ENCODE results near the gene NOTUM.
A peak's percentile ranks its signal among the peaks of the same experiment; 100 is the strongest.

The NOTUM gene

DNA sequence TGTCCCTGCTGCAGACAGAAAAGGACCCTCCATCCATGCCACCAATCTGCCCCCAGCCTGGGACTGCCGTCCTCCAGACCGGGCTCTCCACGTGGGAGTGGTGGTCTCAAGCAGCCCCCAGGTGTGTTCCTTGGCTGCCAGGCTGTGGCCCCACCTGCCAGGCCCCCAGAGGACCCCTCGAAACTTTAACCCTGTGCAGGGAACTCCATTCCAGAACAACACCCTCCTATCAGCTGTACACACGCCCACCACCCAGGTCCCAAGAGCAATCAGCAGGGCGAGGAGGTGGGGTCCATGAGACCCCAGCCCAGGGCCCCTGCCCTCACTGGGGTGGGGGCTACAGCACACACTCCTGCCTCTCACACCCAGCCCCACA lies 25.3 kb downstream of the NOTUM start:
- no peak for DNase-seq (ENCODE audit: low read depth in 2 of 2)

GRCh38 chr17:81934850-81935708 lies 25.9 kb downstream of the NOTUM start:
- DNase-seq (ENCODE audit: low read depth in 2 of 2): no peak

DNA sequence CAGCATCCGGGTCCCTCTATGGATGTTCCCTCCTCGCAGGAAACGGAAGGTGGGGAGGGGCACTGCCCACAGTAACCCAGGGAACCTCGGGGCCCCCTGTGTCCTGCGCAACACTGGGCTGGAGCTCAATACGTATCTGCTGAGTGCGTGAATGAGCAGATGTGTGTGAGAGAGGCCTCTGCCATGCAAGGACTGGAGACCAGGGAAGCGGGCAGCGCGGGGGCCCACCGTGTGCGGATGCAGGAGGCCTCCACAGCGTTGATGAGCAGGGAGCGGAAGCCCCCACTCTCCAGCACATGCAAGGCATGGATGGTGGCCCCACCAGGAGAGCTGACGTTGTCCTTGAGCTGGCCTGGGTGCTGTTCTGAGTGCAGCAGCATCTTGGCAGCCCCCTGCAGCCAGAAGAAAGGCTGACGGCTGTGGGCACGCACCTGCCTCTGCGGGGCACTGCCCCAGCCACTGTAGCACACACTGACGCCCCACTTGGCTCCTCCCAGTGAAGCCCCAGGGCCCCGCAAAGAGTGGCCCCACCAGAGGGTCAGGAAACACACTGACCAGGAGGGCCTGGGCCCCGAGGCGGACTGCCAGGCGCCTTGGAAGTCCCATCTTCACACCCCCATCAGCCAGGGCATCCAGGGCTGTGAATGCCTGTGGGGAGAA lies 26.8 kb downstream of the NOTUM start:
- DNase-seq (ENCODE audit: low read depth in 2 of 2): no peak

- DNase-seq (ENCODE audit: low read depth in 2 of 2): no peak
These were observed 27.7 kb downstream of the NOTUM start for GRCh38 chr17:81933178-81933699.

GRCh38 chr17:81932333-81932983 lies 28.5 kb downstream of the NOTUM start:
- no peak for DNase-seq (ENCODE audit: low read depth in 2 of 2)

DNA sequence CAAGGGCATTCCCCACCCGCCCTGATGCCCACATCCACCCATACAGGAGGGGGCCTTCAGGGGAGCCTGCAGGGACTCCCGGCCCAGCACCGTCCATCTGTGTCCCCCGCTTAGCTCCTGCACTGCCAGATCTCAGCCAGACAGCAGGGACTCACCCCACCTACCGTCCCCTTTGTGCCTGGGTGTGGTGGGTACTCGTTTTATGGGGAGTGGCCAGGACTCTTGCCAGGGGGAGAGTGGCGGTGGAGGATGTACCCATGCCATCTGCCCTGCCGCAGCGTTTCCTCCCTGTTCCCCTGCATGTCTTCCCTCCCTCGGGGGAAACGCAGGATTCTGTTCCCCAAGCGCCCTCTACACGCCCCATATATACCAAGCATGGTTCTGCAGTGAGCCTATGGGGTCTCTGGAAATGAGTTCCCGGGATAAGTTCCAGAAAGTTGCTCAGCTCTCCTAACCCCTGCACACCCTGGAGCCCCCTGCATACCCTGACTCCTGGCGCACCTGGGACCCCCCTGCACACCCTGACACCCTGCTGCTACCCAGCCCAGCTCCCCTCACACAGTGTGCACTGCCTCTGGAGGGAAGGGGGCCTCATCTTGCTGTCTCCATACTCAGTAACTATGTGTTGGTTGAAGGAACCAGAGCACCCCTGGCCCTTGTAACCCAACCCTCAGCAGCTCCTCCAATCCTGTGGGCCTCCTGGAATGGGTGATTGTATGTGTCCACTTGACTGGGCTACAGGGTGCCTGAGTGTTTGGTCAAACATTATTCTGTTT lies 29.2 kb downstream of the NOTUM start:
- no peak for DNase-seq (ENCODE audit: low read depth in 2 of 2)

DNA sequence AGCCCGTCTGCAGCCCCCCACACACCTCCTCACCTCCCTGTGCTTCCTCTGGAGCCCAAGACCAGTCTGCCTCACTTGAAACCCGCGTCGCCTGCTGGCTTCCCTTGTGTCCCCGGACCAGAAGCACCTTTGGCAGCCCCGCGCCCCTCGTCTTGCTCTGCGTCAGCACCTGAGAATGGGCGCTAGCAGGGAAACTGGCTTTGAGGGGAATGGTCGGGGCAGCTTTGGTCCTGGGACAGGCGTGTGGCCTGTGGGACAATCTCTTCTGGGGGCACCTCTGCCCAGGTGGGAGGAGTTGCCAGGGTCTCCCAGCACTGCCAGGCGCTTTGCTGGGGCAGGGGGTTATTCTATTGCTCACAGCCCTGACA lies 29.8 kb downstream of the NOTUM start:
- DNase-seq (ENCODE audit: low read depth in 2 of 2): no peak

GRCh38 chr17:81930142-81931125 lies 30.6 kb downstream of the NOTUM start:
- no peak for DNase-seq (ENCODE audit: low read depth in 2 of 2)

- DNase-seq (ENCODE audit: low read depth in 2 of 2): no peak
These were observed 31.5 kb downstream of the NOTUM start for GRCh38 chr17:81929253-81930141.

GRCh38 chr17:81928544-81929252 lies 32.3 kb downstream of the NOTUM start:
- no peak for DNase-seq (ENCODE audit: low read depth in 2 of 2)

GRCh38 chr17:81927653-81928543 lies 33.1 kb downstream of the NOTUM start, which contains the start of gene MAFG:
MAFG (minus strand) TSS chr17:81927735; CDS start chr17:81923185, 4,550 bp downstream.
- peak; percentile 83 for DNase-seq (ENCODE audit: low read depth in 2 of 2)

- DNase-seq (ENCODE audit: low read depth in 2 of 2): no peak
These were observed 33.8 kb downstream of the NOTUM start for GRCh38 chr17:81927152-81927652.

GRCh38 chr17:81926451-81927151 lies 34.4 kb downstream of the NOTUM start:
- peak in 1 of 2 donors; percentile 47 for DNase-seq (ENCODE audit: low read depth in 2 of 2)

DNA sequence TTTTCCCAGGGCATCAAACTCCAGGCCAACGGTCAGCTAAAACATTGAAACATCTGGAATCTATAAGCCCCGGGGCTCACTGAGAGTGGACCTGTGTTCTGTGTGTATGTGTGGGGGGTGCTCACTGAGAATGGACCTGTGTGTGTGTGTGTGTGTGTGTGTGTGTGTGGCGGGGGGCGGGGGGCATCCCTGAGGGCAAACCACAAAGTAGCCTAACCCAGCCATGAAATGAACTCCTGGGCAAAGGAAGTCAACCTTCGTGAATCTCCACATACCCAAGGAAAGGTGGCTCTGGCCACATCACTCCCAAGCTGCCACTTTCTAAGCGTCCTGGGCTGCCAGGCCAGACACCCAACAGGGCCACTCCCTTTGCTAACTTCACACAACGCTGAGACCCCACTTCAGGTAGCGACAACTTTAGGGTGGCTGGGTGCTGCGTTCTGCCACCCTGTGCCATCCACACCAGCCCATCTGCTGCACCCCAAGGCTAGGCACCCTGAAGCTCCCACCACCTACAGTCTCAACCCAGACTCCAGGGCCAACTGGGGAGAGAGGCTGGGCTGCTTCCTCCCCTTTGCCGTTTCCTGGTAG lies 35.0 kb downstream of the NOTUM start:
- DNase-seq (ENCODE audit: low read depth in 2 of 2): no peak

- DNase-seq (ENCODE audit: low read depth in 2 of 2): no peak
These were observed 36.1 kb downstream of the NOTUM start for GRCh38 chr17:81924557-81925532.

Measured in stimulated activated CD8-positive, alpha-beta memory T cell treated with anti-CD3 and anti-CD28 coated beads, Interleukin-2, amount 100 ng/mL, for 48 hours (primary cell).